Duodenal mucosa (tissue), 2 donors: ENCODE results near the gene TMEM42.

Source experiments
- H3K27ac ChIP-seq: one replicate; pipeline ENCODE4 v1.7.0; 2013; ENCODE audit warnings: low read depth, low read length
- H3K27me3 ChIP-seq, 2 donors: one replicate each; pipeline ENCODE4 v1.7.0; 2013; ENCODE audit warnings: low read length in 2 of 2, control low read depth in 1 of 2; ENCODE audit not compliant: insufficient read depth in 2 of 2, control insufficient read depth in 1 of 2
- H3K36me3 ChIP-seq, 2 donors: one replicate each; pipeline ENCODE4 v1.7.0; 2013; ENCODE audit warnings: low read length in 2 of 2, control low read depth in 1 of 2; ENCODE audit not compliant: insufficient read depth in 2 of 2, control insufficient read depth in 1 of 2
- H3K4me1 ChIP-seq, 2 donors: one replicate each; pipeline ENCODE4 v1.7.0; 2013; ENCODE audit warnings: low read length in 2 of 2, control low read depth in 1 of 2; ENCODE audit not compliant: insufficient read depth in 2 of 2, control insufficient read depth in 1 of 2
- H3K4me3 ChIP-seq, 2 donors: one replicate each; pipeline ENCODE4 v1.7.0; 2013; ENCODE audit warnings: low read length in 2 of 2, low read depth in 1 of 2
- H3K9ac ChIP-seq, 2 donors: one replicate each; pipeline ENCODE4 v1.7.0; 2013; ENCODE audit warnings: low read length in 2 of 2, low read depth in 1 of 2
- H3K9me3 ChIP-seq, 2 donors: one replicate each; pipeline ENCODE4 v1.7.0; 2013; ENCODE audit warnings: low read length in 2 of 2, control low read depth in 1 of 2; ENCODE audit not compliant: control insufficient read depth in 1 of 2

Gene TMEM42

DNA sequence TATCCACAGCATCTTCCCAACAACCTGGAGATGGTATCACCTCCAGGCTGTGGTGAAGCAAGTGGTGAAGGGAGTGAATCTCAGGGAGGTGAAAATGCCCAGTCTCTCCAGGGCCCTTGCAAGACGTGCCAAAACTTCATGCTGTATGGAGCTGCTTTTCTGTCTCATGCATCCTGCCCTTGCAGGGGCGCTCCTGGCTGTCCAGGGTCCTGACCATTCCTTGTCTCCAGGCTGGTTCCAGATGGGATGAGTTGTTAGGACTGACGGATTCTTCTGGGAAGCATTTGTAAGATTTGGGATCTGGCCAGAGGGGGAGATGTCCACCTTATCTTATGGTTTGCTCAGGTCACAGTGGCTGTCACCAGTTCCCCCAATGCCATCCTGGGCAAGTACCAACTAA is 28.5 kb downstream of the TMEM42 start:
- Histone ChIP-seq H3K27me3 (peaks cover 0 to 4% of the 10 kb centered on the region in 2 donors), H3K36me3 (no peaks in the 10 kb centered on the region), H3K4me3 (no peak overlapping the region), H3K4me1 (no peaks in the 10 kb centered on the region), H3K27ac (no peak overlapping the region), H3K9ac (no peak overlapping the region), H3K9me3 (no peaks in the 10 kb centered on the region)

DNA sequence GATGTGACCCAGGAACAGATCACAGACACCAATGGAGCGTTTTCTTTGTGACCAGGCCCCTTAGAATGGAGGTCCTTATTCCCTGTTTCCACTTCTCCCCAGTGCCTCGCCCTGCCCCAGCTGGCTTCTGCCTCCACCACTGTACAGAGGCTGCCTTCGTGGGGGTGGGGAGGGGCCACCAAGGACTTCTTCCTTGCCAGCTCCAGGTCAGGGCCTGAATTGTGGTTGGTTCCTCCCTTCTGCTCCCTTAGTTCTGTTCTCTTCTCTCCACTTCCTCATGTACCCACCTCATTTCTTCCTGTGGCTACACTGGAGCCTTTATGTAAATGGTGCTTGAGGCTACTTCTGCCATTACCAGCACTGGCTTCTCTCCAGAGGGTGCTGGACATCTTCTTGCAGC is 29.1 kb downstream of the TMEM42 start:
- Histone ChIP-seq H3K9ac (no peak overlapping the region), H3K4me1 (no peaks in the 10 kb centered on the region), H3K4me3 (no peak overlapping the region), H3K27ac (no peak overlapping the region), H3K27me3 (no peaks in the 10 kb centered on the region), H3K36me3 (no peaks in the 10 kb centered on the region), H3K9me3 (no peaks in the 10 kb centered on the region)

DNA sequence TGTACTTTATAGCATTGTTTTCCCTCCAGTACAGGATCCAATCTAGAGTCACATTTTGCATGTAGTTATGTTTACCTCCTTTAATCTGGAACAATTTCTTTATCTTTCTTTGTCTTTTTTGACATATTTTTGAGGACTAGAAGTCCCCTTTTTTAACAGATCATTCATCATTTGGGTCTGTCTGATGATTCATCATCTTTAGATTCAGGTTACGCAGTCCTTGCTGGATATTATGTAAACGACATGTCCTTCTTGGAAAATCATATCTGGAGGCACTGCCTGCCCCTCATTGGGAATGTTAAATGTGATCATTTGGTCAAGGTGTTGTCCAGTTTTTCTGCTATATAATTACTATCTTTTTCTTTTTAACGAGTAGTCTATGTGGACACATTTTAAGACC is 31.0 kb downstream of the TMEM42 start:
- no peak overlapping the region for H3K4me3 ChIP-seq
- H3K9ac ChIP-seq = no peak overlapping the region
- H3K27ac ChIP-seq = no peak overlapping the region
- no peaks in the 10 kb centered on the region for H3K27me3 ChIP-seq
- no peaks in the 10 kb centered on the region for H3K4me1 ChIP-seq
- no peaks in the 10 kb centered on the region for H3K9me3 ChIP-seq
- H3K36me3 ChIP-seq = no peaks in the 10 kb centered on the region

DNA sequence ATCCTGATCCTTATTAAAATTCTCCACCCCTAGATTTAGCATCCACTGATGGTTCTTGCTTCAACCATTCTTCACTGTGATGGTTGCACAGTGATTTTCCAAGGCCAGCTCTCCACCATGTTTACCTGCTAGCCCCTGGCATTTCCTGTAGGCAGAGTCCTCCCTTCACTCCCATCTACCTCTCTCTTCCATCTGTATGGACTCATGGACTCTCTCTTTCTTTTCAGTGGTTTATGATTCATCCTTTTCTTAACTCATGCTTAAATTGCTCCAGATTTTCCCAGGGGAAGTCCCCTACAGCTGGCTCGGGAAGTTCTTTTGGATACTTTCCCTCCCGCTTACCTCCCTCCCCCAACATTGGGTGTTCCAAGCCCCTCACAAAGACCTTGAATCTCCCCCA is 31.4 kb downstream of the TMEM42 start:
- no peak overlapping the region for H3K27ac ChIP-seq
- no peaks in the 10 kb centered on the region for H3K9me3 ChIP-seq
- H3K4me3 ChIP-seq = no peak overlapping the region
- H3K9ac ChIP-seq = no peak overlapping the region
- no peaks in the 10 kb centered on the region for H3K36me3 ChIP-seq
- no peaks in the 10 kb centered on the region for H3K4me1 ChIP-seq
- H3K27me3 ChIP-seq = no peaks in the 10 kb centered on the region

DNA sequence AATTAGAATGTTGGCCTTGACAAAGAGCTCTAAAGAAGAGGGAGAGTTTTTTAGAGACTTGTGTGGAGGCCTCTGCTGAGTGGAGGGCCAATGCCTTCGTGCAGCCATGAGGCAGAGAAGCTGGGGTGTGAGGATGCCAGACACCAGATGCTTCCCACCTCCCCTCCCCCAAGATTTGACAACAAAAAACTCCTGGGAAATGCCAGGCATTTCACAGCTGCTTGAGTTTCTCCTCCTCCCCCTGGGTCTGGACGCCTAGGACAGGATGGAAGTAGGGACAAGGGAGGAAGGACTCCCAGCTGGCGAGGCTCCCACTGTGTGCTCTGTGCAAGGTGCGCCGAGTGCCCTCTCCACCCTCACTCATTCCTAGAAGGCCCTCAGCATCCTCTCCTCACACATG is 32.8 kb downstream of the TMEM42 start:
- no peaks in the 10 kb centered on the region for H3K36me3 ChIP-seq
- no peaks in the 10 kb centered on the region for H3K9me3 ChIP-seq

DNA sequence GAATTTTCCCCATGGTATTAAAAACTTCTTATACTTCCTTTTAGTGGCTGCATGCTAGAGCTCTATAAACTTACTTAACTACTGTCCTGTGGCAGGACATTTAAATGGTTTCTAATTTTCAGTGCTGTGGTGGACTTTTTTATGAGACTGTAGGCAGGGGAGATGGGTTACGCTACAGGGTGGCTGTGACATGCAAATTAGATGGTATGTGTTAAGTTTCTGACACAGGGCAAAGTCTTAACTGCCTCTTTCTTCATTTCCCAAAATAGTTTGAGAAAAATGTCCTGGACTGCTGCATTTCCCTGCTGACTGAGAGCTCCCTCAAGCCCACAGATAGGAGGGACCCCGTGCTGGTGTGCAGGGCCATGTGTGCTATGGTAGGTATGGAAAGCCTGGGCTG is 34.7 kb downstream of the TMEM42 start:
- H3K9ac ChIP-seq = no peak overlapping the region
- H3K36me3 ChIP-seq = no peaks in the 10 kb centered on the region
- H3K9me3 ChIP-seq = no peaks in the 10 kb centered on the region
- peaks cover 0 to 4% of the 10 kb centered on the region in 2 donors for H3K27me3 ChIP-seq
- H3K4me1 ChIP-seq = no peaks in the 10 kb centered on the region
- no peak overlapping the region for H3K27ac ChIP-seq
- H3K4me3 ChIP-seq = no peak overlapping the region

More for the DNA sequence above, 32.8 kb downstream of the TMEM42 start:
- Histone ChIP-seq H3K4me3 (no peak overlapping the region), H3K27ac (no peak overlapping the region), H3K4me1 (no peaks in the 10 kb centered on the region), H3K9ac (no peak overlapping the region), H3K27me3 (peaks cover 0 to under 1% of the 10 kb centered on the region in 2 donors)

DNA sequence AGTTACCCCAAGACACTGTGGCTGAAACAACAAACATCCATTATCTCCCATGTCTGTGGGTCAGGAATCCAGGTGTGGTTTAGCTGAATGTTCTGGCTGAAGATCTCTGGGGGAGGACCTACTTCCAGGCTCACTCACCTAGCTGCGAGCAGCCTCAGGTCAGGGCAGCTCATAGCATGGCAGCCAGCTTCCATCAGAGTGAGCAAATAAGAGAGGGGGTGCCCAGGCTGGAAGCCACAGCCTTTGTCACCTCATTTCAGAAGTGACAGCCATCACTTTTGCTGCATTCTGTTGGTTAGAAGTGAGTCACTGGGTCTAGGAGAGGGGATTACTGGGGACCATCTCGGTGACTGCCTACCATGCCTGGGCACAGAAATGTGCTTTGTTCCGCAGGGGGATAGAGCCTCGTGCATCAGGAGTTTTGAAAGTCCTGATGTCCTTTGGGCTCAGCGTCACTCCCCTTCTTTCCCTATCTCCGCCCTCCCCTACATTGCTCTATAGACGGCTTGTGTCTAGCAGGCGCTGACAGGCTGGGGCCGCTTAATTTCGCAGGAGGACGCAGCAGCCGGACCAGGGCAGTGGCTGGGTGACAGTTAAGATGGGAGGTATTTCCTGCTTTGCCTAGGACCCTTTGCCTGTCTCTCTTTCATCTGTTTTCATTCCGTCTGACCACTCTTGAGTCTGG is 38.1 kb downstream of the TMEM42 start:
- no peaks in the 10 kb centered on the region for H3K4me1 ChIP-seq
- H3K9ac ChIP-seq = no peak overlapping the region

DNA sequence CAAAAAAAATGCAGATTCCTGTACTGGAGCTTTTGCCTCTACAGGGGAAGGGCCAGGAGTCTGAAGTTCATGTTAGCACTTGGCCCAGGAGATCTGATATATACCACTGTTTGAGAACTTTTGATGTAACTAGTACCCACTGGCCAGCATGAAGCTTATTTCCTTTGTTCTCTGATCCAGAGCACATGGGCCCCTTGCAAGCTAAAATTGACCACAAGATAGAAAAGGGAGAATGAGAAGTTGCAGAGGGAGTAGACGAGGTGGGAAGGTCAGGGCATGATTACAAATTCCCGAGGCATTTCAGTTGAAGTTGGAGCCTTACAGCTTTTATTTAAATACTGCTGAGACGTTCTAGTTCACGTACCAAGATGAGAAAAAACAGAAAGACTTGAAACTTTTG is 40.9 kb downstream of the TMEM42 start:
- H3K9me3 ChIP-seq = no peaks in the 10 kb centered on the region
- no peak overlapping the region for H3K27ac ChIP-seq
- no peaks in the 10 kb centered on the region for H3K36me3 ChIP-seq
- peaks cover 0 to 4% of the 10 kb centered on the region in 2 donors for H3K27me3 ChIP-seq
- no peak overlapping the region for H3K4me3 ChIP-seq
- H3K9ac ChIP-seq = no peak overlapping the region
- no peaks in the 10 kb centered on the region for H3K4me1 ChIP-seq

More for the DNA sequence above, 38.1 kb downstream of the TMEM42 start:
- no peak overlapping the region for H3K27ac ChIP-seq
- H3K36me3 ChIP-seq = no peaks in the 10 kb centered on the region
- no peaks in the 10 kb centered on the region for H3K9me3 ChIP-seq
- no peak overlapping the region for H3K4me3 ChIP-seq
- H3K27me3 ChIP-seq = peaks cover 0 to 4% of the 10 kb centered on the region in 2 donors

DNA sequence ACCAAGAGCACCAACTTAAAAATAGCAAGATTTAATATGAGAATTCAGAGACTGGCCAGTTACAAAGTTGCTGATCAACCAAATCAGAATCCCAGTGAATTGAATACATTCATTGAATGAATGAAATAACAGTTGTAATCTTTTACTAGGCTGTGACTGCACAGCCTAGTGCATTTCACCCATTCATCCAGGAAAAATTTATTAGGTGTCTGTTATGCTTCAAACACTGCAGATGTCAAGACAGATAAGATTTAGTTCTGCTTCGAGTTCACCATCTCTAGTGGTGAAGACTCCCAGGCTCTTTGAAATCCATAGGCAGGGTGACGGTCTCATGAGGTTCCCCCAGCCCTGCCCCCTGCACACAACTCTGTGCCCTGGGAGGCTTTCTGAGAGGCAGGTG is 41.6 kb downstream of the TMEM42 start:
- Histone ChIP-seq H3K36me3 (no peaks in the 10 kb centered on the region), H3K4me3 (no peak overlapping the region), H3K27me3 (peaks cover 0 to 4% of the 10 kb centered on the region in 2 donors), H3K9me3 (no peaks in the 10 kb centered on the region), H3K27ac (no peak overlapping the region), H3K4me1 (no peaks in the 10 kb centered on the region), H3K9ac (no peak overlapping the region)

DNA sequence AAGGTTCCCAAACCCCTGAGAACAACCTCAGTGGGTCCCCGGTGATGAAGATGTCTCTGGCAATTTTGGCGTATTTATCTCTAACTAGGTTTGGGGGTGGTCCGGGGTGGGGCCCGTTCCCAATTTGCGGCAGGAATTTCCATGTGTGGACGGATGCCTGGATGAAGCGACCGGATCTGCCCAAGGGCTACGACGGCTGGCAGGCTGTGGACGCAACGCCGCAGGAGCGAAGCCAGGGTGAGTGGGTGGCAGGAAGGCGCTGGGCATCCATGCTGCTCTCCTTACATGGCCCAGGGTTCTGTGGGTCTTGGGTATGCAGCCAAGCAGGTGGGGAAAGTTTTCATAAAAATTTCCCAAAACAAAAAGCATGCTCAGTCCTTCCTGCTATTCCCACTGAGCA is 42.0 kb downstream of the TMEM42 start:
- H3K4me1 ChIP-seq = no peaks in the 10 kb centered on the region

More for the DNA sequence above, 42.0 kb downstream of the TMEM42 start:
- H3K9me3 ChIP-seq = no peaks in the 10 kb centered on the region
- no peaks in the 10 kb centered on the region for H3K36me3 ChIP-seq
- H3K27me3 ChIP-seq = peaks cover 0 to 4% of the 10 kb centered on the region in 2 donors
- H3K27ac ChIP-seq = no peak overlapping the region
- no peak overlapping the region for H3K4me3 ChIP-seq
- no peak overlapping the region for H3K9ac ChIP-seq
